ENCODE results near the gene ZNF319.

- TF ChIP-seq CTCF (IDR thresholded peaks at IDR 0.05) (no peak), POLR2A (IDR thresholded peaks at IDR 0.05) (no peak)
These were observed 49.0 kb upstream of the ZNF319 start for GRCh38 chr16:58049232-58050185.
